22Rv1 (cell line): ENCODE data around the gene MMP19.

Experiments used
- CTCF ChIP-seq: fragments of 450-650 bp; IDR thresholded peaks from 2 replicates; pipeline ENCODE4 v1.5.1; 2017; ENCODE audit warnings: mild to moderate bottlenecking
- ZFX ChIP-seq: fragments of 450-650 bp; IDR thresholded peaks from 2 replicates; pipeline ENCODE4 v1.6.1; 2017; ENCODE audit warnings: antibody characterized with exemption, borderline replicate concordance

DNA sequence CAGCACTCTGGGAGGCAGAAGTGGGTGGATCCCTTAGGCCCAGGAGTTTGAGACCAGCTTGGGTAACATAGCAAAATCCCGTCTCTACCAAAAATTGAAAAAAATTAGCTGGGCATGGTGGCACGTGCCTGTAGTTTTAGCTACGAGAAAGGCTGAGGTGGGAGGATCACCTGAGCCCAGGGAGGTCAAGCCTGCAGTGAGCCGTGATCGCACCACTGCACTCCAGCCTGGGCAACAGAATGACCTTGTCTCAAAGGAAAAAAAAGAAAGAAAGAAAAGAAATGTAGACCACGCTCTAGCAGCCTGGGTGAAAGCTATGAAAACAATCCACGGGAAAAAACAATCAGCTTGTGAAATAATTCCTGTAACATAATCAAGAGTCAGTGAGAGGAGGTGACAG, 54.2 kb downstream of the MMP19 start:
- TF ChIP-seq CTCF (no peak), ZFX (no peak)
